ENCODE data around the gene TMEM259.

DNA sequence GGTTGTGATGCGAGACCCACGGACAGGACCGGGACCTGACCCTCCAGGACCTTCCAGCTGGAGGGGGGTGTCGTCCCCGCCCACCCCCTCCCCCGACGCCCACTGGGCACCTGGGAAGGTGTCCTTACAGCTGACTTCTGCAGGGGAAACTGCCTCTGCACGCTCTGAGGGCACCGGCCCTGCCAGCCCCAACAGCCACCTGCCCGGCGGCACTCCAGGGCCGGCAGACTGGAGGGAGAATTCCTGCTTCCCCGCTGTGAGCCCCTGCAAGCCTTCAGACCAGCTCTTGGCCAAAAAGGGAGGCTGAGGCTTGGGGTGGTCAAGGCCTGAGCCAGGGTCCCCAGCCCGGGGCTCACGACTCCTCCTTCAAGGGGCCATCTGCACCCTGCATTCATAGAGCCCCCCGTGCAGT, 6.7 kb upstream of the TMEM259 start:
- TF ChIP-seq, protein P1, sequence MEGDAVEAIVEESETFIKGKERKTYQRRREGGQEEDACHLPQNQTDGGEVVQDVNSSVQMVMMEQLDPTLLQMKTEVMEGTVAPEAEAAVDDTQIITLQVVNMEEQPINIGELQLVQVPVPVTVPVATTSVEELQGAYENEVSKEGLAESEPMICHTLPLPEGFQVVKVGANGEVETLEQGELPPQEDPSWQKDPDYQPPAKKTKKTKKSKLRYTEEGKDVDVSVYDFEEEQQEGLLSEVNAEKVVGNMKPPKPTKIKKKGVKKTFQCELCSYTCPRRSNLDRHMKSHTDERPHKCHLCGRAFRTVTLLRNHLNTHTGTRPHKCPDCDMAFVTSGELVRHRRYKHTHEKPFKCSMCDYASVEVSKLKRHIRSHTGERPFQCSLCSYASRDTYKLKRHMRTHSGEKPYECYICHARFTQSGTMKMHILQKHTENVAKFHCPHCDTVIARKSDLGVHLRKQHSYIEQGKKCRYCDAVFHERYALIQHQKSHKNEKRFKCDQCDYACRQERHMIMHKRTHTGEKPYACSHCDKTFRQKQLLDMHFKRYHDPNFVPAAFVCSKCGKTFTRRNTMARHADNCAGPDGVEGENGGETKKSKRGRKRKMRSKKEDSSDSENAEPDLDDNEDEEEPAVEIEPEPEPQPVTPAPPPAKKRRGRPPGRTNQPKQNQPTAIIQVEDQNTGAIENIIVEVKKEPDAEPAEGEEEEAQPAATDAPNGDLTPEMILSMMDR (IDR thresholded peaks at IDR 0.05) = no peak
- TF ChIP-seq POLR2A (IDR thresholded peaks at IDR 0.05) = no peak
